ENCODE data around the gene BEND7. TPM values are rescaled to one million over a fixed set of nuclear protein-coding genes. Genes with fewer than 3 reads are reported as not detected.

BEND7 gene
- total and polyA plus RNA-seq, 2 of the 4 experiments (the other 2 are of a cell fraction): 2.3 to 3.5 TPM

GRCh38 chr10:13536674-13537366, 8.0 kb upstream of the BEND7 start:
- no peak overlapping the region for H2BK20ac ChIP-seq (ENCODE audit: low read depth, low read length)
- H3K36me3 ChIP-seq (ENCODE audit: control insufficient read depth, insufficient read depth, low read length): no peaks in the 10 kb centered on the region
- H3K4ac ChIP-seq (ENCODE audit: low read depth, low read length): no peak overlapping the region
- DNase-seq (peak; percentile 41), ATAC-seq (ENCODE audit: low read depth) (peak; percentile 98)
- no peak overlapping the region for H3K14ac ChIP-seq (replicated peaks; ENCODE audit: low read depth, low read length)
- H3K23ac ChIP-seq (ENCODE audit: low read depth, low read length): no peak overlapping the region
- no peaks in the 10 kb centered on the region for H4K20me1 ChIP-seq (ENCODE audit: insufficient read depth, low read length)
- no peaks in the 10 kb centered on the region for H3K79me1 ChIP-seq (ENCODE audit: low read depth in 1 of 2, low read length in 2 of 2)
- H3K9me3 ChIP-seq (ENCODE audit: control insufficient read depth, insufficient read depth, low read length): peaks cover 3% of the 10 kb centered on the region; the same call in 1 of the 2 replicates
- no peak overlapping the region for H3K4me2 ChIP-seq (ENCODE audit: low read depth, low read length)
- no peak overlapping the region for H3K18ac ChIP-seq (ENCODE audit: low read depth, low read length)
- H3K27ac ChIP-seq (ENCODE audit: insufficient read depth, low read length): no peak overlapping the region
- H2BK15ac ChIP-seq (ENCODE audit: low read depth, low read length): no peak overlapping the region
- H4K5ac ChIP-seq (ENCODE audit: low read depth, low read length): no peak overlapping the region
- CTCF ChIA-PET: interaction anchor here (0.6 to 1.6 kb wide), 9 partner anchors 9 to 187 kb away, joined by 3 to 8 read pairs (median 3); no protein-coding TSS in a partner anchor
- no peak overlapping the region for H4K91ac ChIP-seq (ENCODE audit: insufficient read depth, low read depth, low read length)
- dilution Hi-C loops (cut with HindIII; ENCODE audit: low sequenced_read_pairs, unreplicated experiment) (no loop called here), intact Hi-C loops (cut with micrococcal nuclease) (loop anchor here (1.0 kb wide), 1 partner anchor 165 kb away; no protein-coding TSS in a partner anchor), in situ Hi-C loops (cut with MboI; ENCODE audit: low sequenced_read_pairs) (loop anchor here (10.0 kb wide), 1 partner anchor 162 kb away; no protein-coding TSS in a partner anchor)
- no TSS peak for BruUV-seq (replicated peaks)
- no peak overlapping the region for H3K4me3 ChIP-seq (ENCODE audit: insufficient read depth, low read depth, low read length)
- no peak overlapping the region for H2BK5ac ChIP-seq (ENCODE audit: low read depth, low read length, poor library complexity, severe bottlenecking)
- 57% methylated on average over 4 of the region's 11 CpGs; no CpG with 5 or more reads in 1 of the 2 experiments for WGBS, 2 experiments (ENCODE audit: extremely low coverage in 2 of 2, insufficient read length in 1 of 2)
- H3K9me1 ChIP-seq (ENCODE audit: insufficient read depth, low read length): no peaks in the 10 kb centered on the region
- no peak overlapping the region for H3K56ac ChIP-seq (ENCODE audit: extremely low read depth, insufficient read depth, low read length)
- H2AK9ac ChIP-seq (replicated peaks; ENCODE audit: low read depth, low read length, poor library complexity): no peak overlapping the region
- peaks cover 24% of the 10 kb centered on the region for H3K27me3 ChIP-seq (ENCODE audit: control insufficient read depth, insufficient read depth, low read length)
- POLR2A ChIA-PET (ENCODE audit: unreplicated experiment): interaction anchor here (0.6 kb wide), 1 partner anchor 161 kb away, joined by 6 read pairs; no protein-coding TSS in a partner anchor
- peak overlapping the region; percentile 39 for H2AFZ ChIP-seq (replicated peaks; ENCODE audit: low read length, poor library complexity)
- no peak overlapping the region for H4K8ac ChIP-seq (ENCODE audit: low read depth in 2 of 2, low read length in 2 of 2)
- no peak overlapping the region for H2AK5ac ChIP-seq (ENCODE audit: low read depth, low read length)
- no peaks in the 10 kb centered on the region for H3K4me1 ChIP-seq (ENCODE audit: control insufficient read depth, insufficient read depth, low read length)
- H2BK120ac ChIP-seq (ENCODE audit: low read depth, low read length): no peak overlapping the region
- H3K9ac ChIP-seq (ENCODE audit: low read depth, low read length): no peak overlapping the region
- TF ChIP-seq ELK1 (IDR thresholded peaks at IDR 0.05; ENCODE audit: borderline replicate concordance, low read depth, low read length): no peak
- TF ChIP-seq MAZ (IDR thresholded peaks at IDR 0.05; ENCODE audit: borderline replicate concordance, low read depth, low read length): no peak
- TF ChIP-seq, protein P1, sequence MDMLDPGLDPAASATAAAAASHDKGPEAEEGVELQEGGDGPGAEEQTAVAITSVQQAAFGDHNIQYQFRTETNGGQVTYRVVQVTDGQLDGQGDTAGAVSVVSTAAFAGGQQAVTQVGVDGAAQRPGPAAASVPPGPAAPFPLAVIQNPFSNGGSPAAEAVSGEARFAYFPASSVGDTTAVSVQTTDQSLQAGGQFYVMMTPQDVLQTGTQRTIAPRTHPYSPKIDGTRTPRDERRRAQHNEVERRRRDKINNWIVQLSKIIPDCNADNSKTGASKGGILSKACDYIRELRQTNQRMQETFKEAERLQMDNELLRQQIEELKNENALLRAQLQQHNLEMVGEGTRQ (IDR thresholded peaks at IDR 0.05; ENCODE audit: low read depth, low read length): no peak
- no peak for TF ChIP-seq MAFK (IDR thresholded peaks at IDR 0.05; ENCODE audit: low read depth, low read length)
- no peak for TF ChIP-seq RCOR1 (IDR thresholded peaks at IDR 0.05; ENCODE audit: insufficient replicate concordance, low read length)
- TF ChIP-seq RAD21 (IDR thresholded peaks at IDR 0.05; ENCODE audit: low read length): peak; percentile 66
- no peak for TF ChIP-seq POLR2A (IDR thresholded peaks at IDR 0.05; ENCODE audit: low read depth, low read length)
- TF ChIP-seq BHLHE40 (IDR thresholded peaks at IDR 0.05; ENCODE audit: low read depth, low read length): no peak
- TF ChIP-seq MXI1 (IDR thresholded peaks at IDR 0.05; ENCODE audit: borderline replicate concordance, low read depth, low read length): no peak
- no peak for TF ChIP-seq CHD1 (IDR thresholded peaks at IDR 0.05; ENCODE audit: low read depth, low read length)
- TF ChIP-seq RFX5 (IDR thresholded peaks at IDR 0.05; ENCODE audit: low read depth, low read length): no peak
- peak; percentile 55 for TF ChIP-seq SMC3 (IDR thresholded peaks at IDR 0.05; ENCODE audit: low read depth, low read length)
- no peak for TF ChIP-seq NFE2L2 (IDR thresholded peaks at IDR 0.05; ENCODE audit: low read depth, low read length)
- TF ChIP-seq CEBPB (IDR thresholded peaks at IDR 0.05; ENCODE audit: low read depth, low read length): no peak
- peak; percentile 67 for TF ChIP-seq CTCF (conservative IDR thresholded peaks at IDR 0.05; ENCODE audit: low read depth, low read length)

All from IMR-90 (cell line).